ENCODE measurements around the gene ELL3.

DNA sequence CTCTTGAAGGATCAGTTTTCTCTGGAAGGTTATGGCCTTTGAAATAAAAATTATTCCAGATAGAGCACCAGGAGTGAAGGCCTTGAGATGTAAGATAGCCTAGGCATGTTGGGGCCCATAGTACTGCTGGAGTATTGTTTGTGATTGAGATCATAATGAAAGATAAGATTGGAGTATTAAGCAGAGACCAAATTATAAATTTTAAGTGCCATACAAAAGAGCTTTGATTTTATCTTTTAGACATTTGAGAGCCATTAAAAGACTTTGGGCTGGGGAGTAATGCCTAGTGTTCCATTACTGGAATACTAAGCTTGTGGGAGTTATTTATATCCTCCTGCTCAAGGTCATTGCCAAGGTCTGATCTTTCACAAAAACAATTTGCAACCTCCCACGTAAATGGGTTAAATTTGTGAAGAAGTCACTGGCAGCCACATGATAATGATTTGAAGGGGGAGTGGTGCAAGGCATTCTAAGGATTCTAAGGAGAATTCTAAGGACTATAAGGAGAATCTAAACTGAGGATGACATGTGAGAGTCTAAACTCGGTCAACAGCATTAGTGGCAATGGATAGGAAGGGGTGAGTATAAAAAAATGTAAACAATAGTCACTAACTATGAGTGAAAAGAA lies 12.8 kb downstream of the ELL3 start:
- TF ChIP-seq, protein P1, sequence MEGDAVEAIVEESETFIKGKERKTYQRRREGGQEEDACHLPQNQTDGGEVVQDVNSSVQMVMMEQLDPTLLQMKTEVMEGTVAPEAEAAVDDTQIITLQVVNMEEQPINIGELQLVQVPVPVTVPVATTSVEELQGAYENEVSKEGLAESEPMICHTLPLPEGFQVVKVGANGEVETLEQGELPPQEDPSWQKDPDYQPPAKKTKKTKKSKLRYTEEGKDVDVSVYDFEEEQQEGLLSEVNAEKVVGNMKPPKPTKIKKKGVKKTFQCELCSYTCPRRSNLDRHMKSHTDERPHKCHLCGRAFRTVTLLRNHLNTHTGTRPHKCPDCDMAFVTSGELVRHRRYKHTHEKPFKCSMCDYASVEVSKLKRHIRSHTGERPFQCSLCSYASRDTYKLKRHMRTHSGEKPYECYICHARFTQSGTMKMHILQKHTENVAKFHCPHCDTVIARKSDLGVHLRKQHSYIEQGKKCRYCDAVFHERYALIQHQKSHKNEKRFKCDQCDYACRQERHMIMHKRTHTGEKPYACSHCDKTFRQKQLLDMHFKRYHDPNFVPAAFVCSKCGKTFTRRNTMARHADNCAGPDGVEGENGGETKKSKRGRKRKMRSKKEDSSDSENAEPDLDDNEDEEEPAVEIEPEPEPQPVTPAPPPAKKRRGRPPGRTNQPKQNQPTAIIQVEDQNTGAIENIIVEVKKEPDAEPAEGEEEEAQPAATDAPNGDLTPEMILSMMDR (IDR thresholded peaks at IDR 0.05): no peak
- no peak for TF ChIP-seq ZFX (IDR thresholded peaks at IDR 0.05; ENCODE audit: borderline replicate concordance)
